T-helper 22 cell (primary cell): ENCODE results near the gene GIT2.

Experiments used
- DNase-seq: peaks from one replicate; pipeline ENCODE4 v3.0.0-alpha.2; 2020; ENCODE audit warnings: low read depth

GIT2 gene

DNA sequence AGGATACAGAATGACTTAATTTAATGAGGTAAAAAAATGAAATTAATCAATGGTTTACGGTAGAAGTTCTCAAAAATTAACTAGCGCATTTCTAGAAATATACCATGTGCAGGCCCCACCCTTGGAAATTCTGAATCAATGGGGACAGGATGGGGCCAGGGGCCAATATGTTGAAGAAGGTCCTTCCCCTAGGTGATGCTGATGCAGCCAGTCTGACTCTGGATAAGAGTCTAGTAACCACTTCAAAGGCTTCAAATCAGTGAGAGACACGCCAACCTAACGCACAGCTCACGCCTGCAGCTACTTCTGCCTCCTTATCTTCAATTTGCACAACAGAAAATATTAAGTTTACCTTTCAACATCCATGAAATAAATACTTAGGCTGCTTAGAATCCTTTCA lies 14.9 kb downstream of the GIT2 start:
- DNase-seq = peak; percentile 57

DNA sequence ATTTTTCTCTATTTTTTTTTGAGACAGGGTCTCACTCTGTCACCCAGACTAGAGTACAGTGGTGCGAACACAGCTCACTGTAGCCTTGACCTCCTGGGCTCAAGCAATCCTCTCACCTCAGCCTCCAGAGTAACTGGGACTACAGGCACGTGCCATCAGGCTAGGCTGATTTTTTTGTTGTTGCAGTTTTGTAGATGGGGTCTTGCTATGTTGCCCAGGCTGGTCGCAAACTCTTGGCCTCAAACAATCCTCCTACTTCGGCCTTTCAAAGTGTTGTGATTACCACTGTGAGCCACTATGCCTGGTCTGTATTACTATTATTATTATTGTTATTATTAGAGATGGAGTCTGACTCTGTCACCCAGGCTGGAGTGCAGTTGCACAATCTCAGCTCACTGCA lies 23.3 kb downstream of the GIT2 start:
- DNase-seq = no peak

DNA sequence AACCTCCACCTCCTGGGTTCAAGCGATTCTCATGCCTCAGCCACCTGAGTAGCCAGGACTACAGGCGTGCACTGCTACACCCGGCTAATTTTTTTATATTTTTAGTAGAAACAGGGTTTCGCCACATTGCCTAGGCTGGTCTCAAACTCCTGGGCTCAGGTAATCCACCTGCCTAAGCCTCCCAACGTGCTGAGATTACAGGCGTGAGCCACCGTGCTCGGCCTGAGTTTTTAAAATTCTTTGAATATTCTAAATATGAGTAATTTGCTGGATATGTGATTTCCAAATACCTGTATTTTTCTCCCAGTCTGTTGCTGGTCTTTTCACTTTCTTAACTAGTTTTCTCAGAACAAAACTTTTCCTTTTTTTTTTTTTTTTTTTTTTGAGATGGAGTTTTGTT lies 27.4 kb downstream of the GIT2 start:
- DNase-seq = no peak

DNA sequence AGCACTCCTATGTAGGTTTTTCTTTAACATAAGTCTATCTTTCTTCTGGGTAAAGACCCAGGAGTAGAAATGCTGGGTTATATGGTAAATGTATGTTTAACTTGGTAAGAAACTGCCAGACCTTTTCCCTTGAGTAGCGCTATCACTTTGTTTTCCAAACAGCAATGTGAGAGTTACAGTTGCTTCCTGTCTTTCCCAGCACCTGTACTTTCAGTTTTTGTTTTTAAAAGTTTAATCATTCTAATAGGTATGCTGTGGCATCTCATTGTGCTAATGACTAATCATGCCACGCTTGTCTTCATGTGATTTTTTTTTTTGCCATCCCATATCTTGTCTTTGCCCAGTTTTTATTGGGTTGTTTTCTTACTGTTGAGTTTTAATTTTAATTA lies 28.1 kb downstream of the GIT2 start:
- DNase-seq = no peak

DNA sequence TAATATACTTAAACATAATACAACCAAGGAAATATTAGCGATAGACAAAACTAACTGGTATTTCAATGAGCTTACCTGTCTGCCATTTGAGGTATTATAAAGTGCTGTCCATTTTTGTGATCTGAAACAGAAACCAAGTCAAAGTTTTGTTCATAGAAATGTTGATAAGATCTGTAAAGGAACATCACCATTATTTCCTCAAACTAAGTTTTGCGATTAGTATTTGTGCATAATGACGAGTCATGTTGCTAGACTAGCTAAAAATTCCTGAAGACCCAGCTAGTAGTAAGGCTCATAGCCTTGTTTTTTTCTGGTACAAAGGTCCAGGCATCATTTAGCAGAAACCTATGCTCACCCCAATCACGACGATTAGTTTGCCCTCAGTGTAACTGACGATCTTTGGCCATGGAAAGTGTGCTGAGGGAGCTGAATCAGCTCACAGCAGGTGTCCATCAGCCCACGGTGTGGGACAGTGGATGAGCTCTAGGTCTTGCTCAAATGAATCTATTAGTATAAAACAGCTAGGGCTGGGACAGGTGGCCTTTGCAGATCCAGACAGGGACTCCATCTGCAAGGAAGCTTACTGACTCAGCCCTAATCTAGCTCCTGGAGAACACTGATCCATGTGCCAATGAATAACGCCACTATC lies 28.7 kb downstream of the GIT2 start:
- no peak for DNase-seq

DNA sequence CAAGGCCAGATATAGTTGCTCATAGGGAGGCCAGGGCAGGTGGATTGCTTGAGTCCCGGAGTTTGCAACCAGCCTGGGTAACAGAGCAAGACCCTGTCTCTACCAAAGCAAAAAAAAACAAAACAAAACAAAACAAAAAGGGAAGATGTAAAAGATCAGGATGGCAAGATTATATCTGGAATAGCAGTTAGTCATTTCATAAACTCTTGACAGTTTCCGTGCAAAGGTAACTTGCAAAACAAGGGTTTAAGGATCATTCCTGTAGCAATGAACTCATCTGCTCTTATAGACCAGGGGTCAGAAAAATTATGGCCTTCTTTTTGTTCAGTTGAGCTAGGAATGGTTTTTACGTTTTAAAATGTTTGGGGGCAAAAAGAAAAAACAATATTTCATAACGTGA lies 29.6 kb downstream of the GIT2 start:
- no peak for DNase-seq

DNA sequence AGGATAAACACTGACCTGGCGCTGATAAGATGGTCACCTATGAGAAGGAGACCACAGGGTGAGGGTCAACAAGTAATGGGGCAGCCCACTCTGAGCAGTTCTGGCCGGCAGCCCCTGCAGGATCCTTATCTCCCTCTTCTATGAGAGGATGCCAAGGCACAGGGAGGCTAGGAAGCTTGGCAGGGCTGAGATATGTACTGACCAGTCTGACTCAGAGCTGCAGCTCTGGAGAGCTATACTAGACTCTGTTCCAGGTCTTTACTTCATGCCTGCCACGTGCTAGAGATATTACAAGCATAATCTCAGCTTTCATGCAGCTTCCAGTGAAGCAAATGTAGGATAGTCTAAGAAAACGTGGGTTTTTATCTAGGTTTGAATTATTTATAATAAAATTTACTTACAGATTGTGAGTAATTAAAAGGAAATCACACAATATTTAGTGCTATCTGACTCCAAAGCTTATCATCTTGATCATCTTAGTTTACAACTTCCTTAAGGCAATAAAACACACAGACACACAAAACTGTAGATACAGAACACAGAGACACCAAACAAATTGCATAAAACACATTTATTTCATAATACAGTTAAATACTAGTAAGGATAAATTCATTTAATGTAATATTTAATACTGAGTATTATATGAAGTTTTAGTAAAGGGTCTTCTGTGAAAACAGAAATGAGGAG lies 32.3 kb downstream of the GIT2 start:
- no peak for DNase-seq

DNA sequence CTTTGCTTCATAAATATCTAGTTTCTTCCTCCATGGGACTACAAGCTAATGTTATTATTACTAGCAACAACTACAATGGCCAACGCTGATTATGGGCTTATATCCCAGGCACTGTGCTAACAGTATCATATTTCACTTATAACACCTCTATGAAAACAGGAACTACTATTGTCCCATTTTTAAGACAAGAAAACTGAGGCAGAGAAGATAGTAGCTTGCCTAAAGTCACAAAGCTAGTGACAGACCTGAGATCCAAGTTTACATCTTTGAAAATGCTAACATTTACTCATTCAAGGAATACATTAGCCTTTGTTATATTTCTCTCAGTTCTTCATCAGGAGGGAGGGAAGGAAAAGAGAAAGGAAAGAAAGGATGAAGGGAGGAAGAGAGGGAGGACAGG lies 32.8 kb downstream of the GIT2 start:
- no peak for DNase-seq

DNA sequence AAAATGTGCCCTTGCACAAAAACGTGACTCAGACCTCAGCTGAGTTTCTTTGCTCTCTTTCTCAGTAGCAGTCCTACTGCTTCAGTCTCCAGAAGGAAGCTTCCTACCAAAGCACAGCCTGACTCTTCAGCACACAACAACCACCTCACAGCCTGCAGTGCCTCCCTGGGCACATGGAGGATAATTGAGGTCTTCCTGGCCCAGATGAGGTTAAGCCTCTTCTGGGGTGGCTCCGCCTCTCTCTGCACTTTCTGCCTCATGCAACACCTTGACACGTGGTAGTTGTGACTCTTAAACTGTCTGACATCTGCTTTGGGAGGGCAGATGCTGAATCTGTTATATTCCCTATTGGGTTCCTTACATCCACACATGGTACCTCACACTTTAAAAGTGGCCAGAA lies 33.8 kb downstream of the GIT2 start:
- DNase-seq = no peak

DNA sequence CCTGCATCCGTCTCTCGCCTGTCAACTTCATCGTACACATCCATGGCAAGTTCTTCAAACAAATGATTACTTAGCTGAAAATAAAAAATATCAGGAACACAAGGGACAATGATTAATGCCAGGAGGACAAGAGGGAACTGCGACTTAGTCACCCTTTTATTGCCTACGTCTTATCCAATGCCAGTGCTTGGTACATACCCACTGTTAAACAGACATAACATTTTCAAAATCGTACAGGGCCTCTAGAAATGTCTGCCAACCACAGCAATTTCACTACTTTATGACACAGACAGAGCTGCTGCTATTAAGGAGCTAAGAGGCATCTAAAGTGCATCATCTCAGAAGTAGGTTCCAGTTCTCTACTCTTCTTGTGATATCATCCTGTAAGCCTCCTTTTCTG lies 34.6 kb downstream of the GIT2 start:
- DNase-seq = no peak

DNA sequence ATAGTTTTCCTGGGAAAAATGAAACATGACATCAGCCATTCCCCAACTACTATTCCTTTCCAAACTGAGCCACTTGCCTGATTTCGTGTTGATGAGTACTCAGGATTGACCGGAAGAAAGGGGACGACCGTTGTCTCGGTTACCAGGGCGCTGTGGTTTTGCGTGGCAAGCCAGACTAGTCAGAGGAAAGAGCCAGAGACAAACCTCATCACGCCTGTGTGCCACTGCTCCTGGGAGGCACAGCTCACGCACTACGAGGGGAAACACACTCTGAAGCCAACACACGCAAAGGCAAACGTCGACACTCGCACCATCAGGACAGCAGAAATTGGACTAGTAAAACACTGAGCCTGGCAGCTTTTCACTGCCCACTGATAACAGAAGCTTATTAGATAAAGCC lies 35.0 kb downstream of the GIT2 start:
- DNase-seq = no peak

DNA sequence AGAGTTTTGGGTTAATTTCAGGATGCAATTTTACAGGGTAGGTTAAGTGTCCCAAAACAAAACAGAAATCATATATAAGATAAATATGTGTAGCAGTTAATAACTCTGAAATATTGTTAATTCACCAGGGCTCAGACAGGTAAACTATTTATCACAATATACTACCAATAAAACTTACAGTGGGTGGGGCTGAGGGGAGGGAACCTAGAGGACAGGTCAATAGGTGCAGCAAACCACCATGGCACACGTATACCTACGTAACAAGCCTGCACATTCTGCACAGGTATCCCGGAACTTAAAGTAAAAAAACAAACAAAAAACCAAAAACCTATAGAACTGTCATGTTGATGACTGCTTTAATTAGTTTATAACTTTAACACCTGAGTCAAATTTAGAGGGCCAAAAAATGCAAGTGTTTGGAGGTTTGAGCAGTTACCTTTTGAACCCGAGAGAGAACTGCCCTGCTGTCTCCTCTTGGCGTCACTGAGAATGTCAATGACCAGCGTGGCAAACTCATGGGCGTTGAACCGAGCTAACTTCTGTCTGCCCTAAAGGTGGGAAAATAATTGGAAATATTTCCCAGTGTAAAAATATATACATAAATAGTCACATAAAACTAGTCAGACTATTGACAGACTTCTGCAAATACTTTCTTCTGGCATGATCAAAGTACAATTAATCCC lies 36.6 kb downstream of the GIT2 start:
- DNase-seq = no peak

DNA sequence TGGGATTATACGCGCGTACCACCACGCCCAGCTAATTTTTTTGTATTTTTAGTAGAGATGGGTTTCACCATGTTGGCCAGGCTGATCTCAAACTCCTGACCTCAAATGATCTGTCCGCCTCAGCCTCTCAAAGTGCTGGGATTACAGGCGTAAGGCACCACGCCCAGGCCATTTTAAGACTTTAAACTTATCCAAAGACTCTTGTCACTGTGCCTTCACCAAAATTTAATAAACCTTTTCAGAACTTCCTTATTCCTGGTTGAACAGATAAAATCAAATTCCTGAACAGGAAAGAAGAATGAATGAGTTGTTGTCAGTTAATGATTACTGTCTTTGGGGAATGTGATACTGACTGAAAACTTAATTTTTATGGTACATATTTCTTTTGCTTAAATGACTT lies 37.8 kb downstream of the GIT2 start:
- DNase-seq = no peak

DNA sequence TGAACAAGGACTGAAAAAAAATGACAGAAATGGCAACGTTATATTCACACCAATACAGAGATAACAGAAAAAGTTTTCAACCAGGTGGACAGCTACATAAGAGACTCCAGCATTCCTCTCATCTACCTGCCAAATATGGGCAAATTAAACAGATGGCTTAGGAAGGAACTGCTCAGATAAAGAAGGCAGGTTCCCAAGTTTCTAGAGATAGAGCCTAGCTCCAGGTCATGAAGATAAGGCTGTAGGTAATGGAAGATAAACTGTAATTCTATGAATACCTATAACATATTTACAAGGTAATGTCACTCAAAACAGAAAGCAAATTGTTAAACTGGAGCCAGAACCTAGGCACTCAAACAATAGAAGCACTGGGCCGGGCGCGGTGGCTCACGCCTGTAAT lies 42.5 kb downstream of the GIT2 start:
- no peak for DNase-seq

DNA sequence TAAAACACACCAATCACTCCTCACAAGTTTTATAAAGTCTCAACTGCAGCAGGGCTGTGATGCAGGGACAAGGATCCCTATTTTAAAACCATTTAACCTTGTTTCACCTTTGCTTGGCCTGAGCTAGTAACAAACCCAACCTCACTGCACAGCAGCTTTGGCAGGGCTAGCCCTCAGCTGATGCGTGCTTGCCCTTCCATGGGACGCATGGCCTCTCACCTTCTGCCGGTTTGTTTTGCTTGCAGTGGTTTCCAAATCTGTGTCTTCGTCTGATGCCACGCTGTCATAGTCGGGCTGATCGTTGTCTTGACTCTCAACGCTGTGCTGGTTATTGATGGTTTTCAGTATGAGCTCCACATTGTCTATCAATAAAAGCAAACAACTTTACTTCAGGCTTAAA lies 43.3 kb downstream of the GIT2 start:
- DNase-seq = no peak

DNA sequence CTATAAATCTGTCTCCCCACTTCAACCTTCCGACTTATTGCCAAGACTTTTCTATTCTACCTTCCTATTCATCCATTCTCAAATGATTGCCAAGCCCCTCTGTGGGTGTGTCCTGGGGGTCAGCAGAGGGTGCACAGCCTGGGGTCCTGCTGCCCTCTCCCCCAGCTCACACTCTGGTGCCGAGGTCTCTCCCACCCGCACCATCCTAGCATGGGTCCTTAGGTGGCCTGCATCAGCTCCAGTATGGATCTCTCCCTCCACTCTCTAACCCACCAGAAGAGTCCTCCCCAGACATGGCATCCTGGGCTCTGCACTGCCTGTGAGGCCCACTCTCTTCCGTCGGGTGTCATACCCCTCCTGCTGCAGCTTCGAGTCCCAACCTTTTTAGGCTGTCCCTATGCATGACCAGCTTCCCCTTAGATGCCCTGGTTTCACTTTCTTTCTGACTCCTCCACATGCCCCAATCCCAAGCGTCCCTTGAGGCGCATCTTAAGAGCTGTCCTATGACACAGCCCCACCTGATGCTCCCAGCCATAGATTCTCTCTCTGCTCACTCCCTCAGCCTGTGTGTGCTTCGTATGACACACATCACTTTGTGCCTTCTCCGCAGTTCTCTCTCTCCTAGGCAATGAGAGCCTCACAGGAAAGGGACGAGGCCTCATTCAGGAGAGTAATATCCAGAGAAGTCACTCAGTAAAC lies 43.9 kb downstream of the GIT2 start:
- DNase-seq = no peak

DNA sequence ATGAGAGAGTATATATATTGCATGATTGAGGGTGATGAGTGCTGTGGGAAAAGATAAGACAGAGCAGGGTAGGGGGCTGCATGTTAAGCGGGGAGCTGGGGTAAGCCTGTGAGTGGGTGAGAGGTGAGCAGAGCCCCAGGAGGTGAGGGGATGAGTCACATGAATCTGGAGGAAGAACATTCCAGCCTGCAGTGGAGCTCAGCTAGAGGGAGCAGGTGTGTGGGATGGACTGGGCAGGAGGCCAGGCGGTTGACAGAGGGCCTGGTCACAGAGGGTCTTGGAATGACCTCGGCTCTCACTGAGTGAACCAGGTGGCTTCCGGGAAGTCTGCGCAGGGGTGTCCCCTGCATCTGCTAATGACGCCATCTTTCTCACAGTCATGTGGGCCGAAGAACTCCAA lies 44.4 kb downstream of the GIT2 start:
- no peak for DNase-seq

DNA sequence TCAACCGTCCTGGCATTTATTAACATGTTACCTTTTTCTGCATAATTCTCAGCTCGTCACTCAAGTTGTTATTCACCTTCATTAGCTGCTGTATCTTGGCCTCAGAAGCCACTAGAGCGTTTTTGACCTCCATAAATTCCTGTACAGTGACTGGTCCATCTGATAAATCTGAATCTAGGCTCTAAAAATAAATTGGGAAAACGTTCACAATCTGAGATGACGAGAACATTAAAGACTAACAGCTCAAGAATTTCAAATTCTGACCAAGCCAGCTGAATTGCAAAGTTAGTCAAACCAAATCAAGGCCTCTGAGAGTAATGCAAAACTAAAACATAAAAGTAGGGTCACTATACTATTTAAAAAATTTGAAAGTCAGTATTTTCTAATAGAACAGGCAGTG lies 45.0 kb downstream of the GIT2 start:
- DNase-seq = no peak

DNA sequence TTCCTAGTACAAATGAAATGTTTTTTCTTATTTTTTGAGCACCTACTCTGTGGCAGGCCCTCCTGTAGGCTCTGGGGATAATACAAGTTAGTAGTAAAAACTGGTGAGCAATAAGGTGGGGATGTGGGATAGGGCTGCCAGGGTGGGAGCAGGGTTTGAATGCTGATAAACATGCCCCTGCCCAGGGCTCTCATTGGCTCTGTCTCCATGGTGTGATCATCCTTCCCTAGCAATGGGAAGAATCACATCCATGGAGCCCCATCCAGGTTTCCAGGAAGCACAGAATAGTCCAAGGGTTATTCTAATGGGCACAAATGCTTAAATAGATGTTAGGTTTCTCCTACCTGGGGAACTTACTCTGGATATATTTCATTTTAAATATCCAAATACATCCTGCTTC lies 45.5 kb downstream of the GIT2 start:
- DNase-seq = no peak

DNA sequence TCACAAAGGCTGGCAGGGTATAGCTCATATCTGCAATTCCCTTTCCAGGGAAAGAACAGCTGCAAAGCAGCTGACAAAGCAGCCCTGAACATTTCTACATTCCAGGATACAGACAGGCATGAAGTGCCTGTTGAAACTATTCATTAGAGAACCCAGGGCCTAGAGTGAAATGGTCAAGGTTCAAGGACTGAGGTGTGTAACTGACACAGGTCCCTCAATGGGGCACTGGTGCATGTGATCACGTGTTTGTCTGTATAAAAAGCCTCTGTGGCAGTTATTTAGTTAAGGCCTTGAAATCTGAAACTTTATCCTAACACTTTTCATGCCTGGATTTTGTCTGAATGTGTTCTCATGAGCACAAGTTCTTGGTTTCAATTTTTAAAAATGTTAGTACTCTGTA lies 47.1 kb downstream of the GIT2 start:
- DNase-seq = no peak

DNA sequence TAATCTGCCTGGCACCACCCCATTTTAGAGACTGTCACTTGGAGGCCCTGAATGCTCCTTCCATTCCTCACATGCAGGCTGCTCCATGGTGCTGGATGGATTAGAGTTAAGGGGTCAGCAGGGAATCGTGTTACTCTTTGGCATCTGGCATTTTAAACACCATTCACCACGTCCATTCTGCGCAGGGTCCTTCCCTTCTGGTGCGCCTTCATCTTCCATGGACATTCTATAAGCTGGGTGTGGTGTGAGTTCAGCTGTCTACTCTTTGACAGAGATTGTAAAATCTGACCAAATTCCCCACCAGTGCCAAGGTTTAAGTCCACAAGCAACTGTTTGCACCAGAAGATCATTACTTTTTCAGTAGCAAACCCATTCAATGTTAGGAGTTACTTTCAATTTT lies 47.8 kb downstream of the GIT2 start:
- DNase-seq = no peak

DNA sequence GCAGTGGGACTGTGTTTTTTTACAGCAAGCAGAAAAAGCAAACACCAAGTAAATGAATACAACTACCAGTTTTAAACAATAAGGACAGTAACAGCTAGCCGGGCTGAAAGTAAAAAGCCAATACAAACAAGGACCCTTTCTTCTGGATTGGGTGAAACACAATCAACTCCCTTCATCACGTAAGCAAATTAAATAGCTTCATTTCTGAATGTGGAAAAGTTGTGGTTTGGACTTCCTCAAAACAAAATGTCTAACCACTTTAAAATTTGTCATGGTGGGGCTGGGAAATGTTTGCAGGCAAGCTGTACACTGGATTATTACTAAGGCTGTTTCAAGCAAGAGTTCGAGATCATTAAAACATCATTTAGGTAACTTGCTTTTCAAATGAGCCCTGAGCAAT lies 48.6 kb downstream of the GIT2 start:
- DNase-seq = no peak

DNA sequence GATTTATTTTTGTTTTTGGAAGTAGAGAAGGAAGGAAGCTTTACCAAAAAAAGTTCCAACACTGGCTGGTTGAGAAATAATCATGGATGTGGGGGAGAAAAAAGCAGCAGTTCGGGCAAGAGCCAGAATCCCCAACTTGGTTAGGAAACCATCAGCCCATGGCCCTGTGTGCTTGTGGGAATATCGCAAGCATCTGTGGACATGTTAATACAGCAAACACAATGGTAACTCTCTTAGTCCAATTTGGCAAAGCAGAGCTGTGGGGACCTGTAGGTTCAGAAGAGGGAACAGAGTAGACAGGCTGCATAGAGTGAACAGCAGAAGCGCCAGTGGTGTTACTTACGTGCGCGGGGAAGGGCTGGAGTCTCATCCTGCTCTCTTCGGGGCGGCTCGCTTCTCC lies 49.3 kb downstream of the GIT2 start:
- DNase-seq = no peak
